Hepatocyte (in vitro differentiated cells): ENCODE results near the gene GALNTL6.

ENCODE experiments used
- CTCF ChIP-seq: fragments of 200-600 bp; sonication (generic); IDR thresholded peaks from 2 replicates; pipeline ENCODE4 v1.5.1; 2016; ENCODE audit warnings: antibody characterized with exemption, mild to moderate bottlenecking; ENCODE audit not compliant: poor library complexity
- EZH2 ChIP-seq: fragments of 200-600 bp; sonication (generic); IDR thresholded peaks from 2 replicates; pipeline ENCODE4 v1.6.1; 2016; ENCODE audit warnings: antibody characterized with exemption, mild to moderate bottlenecking, borderline replicate concordance
- EZH2phosphoT487 ChIP-seq: fragments of 200-600 bp; sonication (generic); IDR thresholded peaks from one replicate; pipeline ENCODE4 v1.6.1; 2018; ENCODE audit warnings: antibody characterized with exemption, mild to moderate bottlenecking, low read depth, moderate library complexity; ENCODE audit not compliant: unreplicated experiment, severe bottlenecking

GRCh38 chr4:172716291-172716690, 903.1 kb downstream of the GALNTL6 start:
- TF ChIP-seq CTCF (no peak), EZH2 (no peak), EZH2phosphoT487 (no peak)
